Mesendoderm (in vitro differentiated cells): Measurements from ENCODE around the gene AFF1.

Source experiments
- DNase-seq: peaks from one replicate; pipeline ENCODE4 v3.0.0; 2013
- H2AK5ac ChIP-seq: 2 replicates; pipeline ENCODE4 v1.6.1; 2013; ENCODE audit warnings: low read length, inconsistent platforms
- H2BK120ac ChIP-seq: 2 replicates; pipeline ENCODE4 v1.6.1; 2013; ENCODE audit warnings: low read depth, mild to moderate bottlenecking, low read length, moderate library complexity, mixed read lengths
- H2BK15ac ChIP-seq: replicated peaks from 2 replicates; pipeline ENCODE4 v1.6.1; 2013; ENCODE audit warnings: low read depth, mild to moderate bottlenecking, moderate library complexity
- H2BK5ac ChIP-seq: 2 replicates; pipeline ENCODE4 v1.6.1; 2013; ENCODE audit warnings: low read length, inconsistent platforms
- H3K18ac ChIP-seq: 2 replicates; pipeline ENCODE4 v1.6.1; 2013; ENCODE audit warnings: mild to moderate bottlenecking, low read length, mixed read lengths
- H3K23ac ChIP-seq: one replicate; pipeline ENCODE4 v1.6.1; 2013; ENCODE audit warnings: low read length
- H3K27ac ChIP-seq: 2 replicates; pipeline ENCODE4 v1.5.1; 2013; ENCODE audit warnings: low read depth, mild to moderate bottlenecking, inconsistent platforms, low read length, moderate library complexity
- H3K27me3 ChIP-seq: 2 replicates; pipeline ENCODE4 v1.6.1; 2013; ENCODE audit warnings: low read length, control low read depth, mild to moderate bottlenecking, inconsistent platforms; ENCODE audit not compliant: insufficient read depth, poor library complexity
- H3K36me3 ChIP-seq: 2 replicates; pipeline ENCODE4 v1.6.1; 2013; ENCODE audit warnings: low read length, inconsistent platforms; ENCODE audit not compliant: control insufficient read depth, insufficient read depth
- H3K4ac ChIP-seq: one replicate; pipeline ENCODE4 v1.6.1; 2013; ENCODE audit warnings: low read depth, mild to moderate bottlenecking, low read length, moderate library complexity
- H3K4me1 ChIP-seq: 2 replicates; pipeline ENCODE4 v1.6.1; 2013; ENCODE audit warnings: low read depth, low read length, inconsistent platforms; ENCODE audit not compliant: control insufficient read depth
- H3K4me2 ChIP-seq: 2 replicates; pipeline ENCODE4 v1.6.1; 2013; ENCODE audit warnings: low read length
- H3K4me3 ChIP-seq: 2 replicates; pipeline ENCODE4 v1.5.1; 2013; ENCODE audit warnings: mild to moderate bottlenecking, low read length
- H3K56ac ChIP-seq: one replicate; pipeline ENCODE4 v1.6.1; 2013; ENCODE audit warnings: low read length
- H3K79me1 ChIP-seq: 2 replicates; pipeline ENCODE4 v1.6.1; 2013; ENCODE audit warnings: low read length, inconsistent platforms
- H3K79me2 ChIP-seq: 2 replicates; pipeline ENCODE4 v1.6.1; 2013; ENCODE audit warnings: mild to moderate bottlenecking, low read length; ENCODE audit not compliant: control insufficient read depth, insufficient read depth
- H3K9ac ChIP-seq: 2 replicates; pipeline ENCODE4 v1.6.1; 2013; ENCODE audit warnings: low read length, inconsistent platforms
- H4K5ac ChIP-seq: one replicate; pipeline ENCODE4 v1.6.1; 2013; ENCODE audit warnings: low read length
- H4K8ac ChIP-seq: one replicate; pipeline ENCODE4 v1.6.1; 2013; ENCODE audit warnings: low read depth, mild to moderate bottlenecking, control low read depth, low read length, moderate library complexity
- WGBS: extraction: QIAGEN DNeasy Blood & Tissue Kit; methylation state at CpG from one replicate; pipeline ENCODE4 v1.1.7; 2013; ENCODE audit warnings: low lambda C conversion rate, missing lambda C conversion rate; ENCODE audit not compliant: insufficient coverage; ENCODE audit errors: extremely low coverage; 5-methylcytosine and 5-hydroxymethylcytosine counted together

Gene AFF1

GRCh38 chr4:86894455-86894854 is 40.4 kb upstream of the AFF1 start:
- no peaks in the 10 kb centered on the region for H3K36me3 ChIP-seq
- H2BK15ac ChIP-seq, result no peak overlapping the region
- H2AK5ac ChIP-seq, result no peak overlapping the region
- H3K23ac ChIP-seq, result no peak overlapping the region
- no peak overlapping the region for H3K56ac ChIP-seq
- no peak overlapping the region for H3K4me3 ChIP-seq
- no peak overlapping the region for H3K4me2 ChIP-seq
- H3K79me1 ChIP-seq, result no peaks in the 10 kb centered on the region
- no peak overlapping the region for H4K5ac ChIP-seq
- no peak overlapping the region for H3K9ac ChIP-seq
- no peak overlapping the region for H3K18ac ChIP-seq
- no peak overlapping the region for H2BK5ac ChIP-seq
- H2BK120ac ChIP-seq, result no peak overlapping the region
- H3K79me2 ChIP-seq, result no peaks in the 10 kb centered on the region
- H3K4ac ChIP-seq, result no peak overlapping the region
- no peak for DNase-seq
- no peak overlapping the region for H3K27ac ChIP-seq
- no peak overlapping the region for H4K8ac ChIP-seq
- H3K4me1 ChIP-seq, result no peaks in the 10 kb centered on the region
- no peaks in the 10 kb centered on the region for H3K27me3 ChIP-seq

DNA sequence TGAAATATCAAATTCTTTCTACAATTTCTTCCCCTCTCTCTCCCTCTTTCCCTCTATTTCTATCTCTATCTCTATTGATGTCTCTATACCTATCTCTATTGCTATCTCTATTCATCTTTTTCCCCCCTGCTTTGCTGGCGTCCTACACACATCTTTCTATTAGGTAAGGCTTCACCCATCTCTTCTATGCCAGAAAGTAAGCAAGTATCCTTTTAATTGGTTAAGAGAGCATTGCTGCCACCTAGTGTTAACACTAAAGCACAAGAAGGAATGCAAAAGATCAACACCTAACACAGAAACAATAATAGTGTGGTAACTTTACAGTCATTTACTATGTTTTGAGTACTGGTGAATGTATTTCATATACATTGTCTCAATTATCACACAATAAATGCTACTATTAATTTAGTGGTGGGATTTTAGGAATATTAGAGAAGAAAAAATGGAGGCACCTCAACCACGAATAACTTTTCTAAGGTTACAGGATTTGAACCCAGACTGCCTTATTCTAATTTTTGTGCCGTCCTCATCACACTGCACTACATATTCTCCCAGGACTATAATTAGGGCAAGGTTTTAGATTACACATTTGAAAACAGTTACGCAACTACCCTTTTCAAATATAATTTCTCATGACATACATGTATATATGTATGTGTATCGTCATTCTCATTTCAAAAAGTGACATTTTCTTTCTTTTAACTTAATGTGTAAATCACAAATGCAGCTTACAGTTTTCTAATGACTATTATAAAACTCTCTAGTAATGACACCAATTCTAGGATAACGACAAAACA is 38.9 kb upstream of the AFF1 start:
- Histone ChIP-seq H3K79me2 (no peaks in the 10 kb centered on the region), H3K23ac (no peak overlapping the region), H3K27ac (no peak overlapping the region), H2BK5ac (no peak overlapping the region), H2BK120ac (no peak overlapping the region), H4K5ac (no peak overlapping the region), H2AK5ac (no peak overlapping the region), H3K9ac (no peak overlapping the region), H3K56ac (no peak overlapping the region), H2BK15ac (no peak overlapping the region), H3K36me3 (no peaks in the 10 kb centered on the region), H3K4ac (no peak overlapping the region), H3K4me1 (no peaks in the 10 kb centered on the region), H3K79me1 (no peaks in the 10 kb centered on the region), H3K4me3 (no peak overlapping the region), H3K4me2 (no peak overlapping the region), H3K18ac (no peak overlapping the region), H3K27me3 (no peaks in the 10 kb centered on the region), H4K8ac (no peak overlapping the region)
- no CpG with 5 or more reads among the region's 6 CpGs for WGBS
- peak; percentile 78 for DNase-seq

GRCh38 chr4:86896596-86896995 is 38.2 kb upstream of the AFF1 start:
- H4K8ac ChIP-seq, result no peak overlapping the region
- no peak overlapping the region for H2BK5ac ChIP-seq
- H3K79me2 ChIP-seq, result no peaks in the 10 kb centered on the region
- no peak overlapping the region for H3K4me3 ChIP-seq
- no peak for DNase-seq
- no peak overlapping the region for H3K9ac ChIP-seq
- H3K4me1 ChIP-seq, result no peaks in the 10 kb centered on the region
- no peaks in the 10 kb centered on the region for H3K79me1 ChIP-seq
- no peak overlapping the region for H3K23ac ChIP-seq
- H2BK120ac ChIP-seq, result no peak overlapping the region
- H3K27ac ChIP-seq, result no peak overlapping the region
- no peak overlapping the region for H3K56ac ChIP-seq
- no peak overlapping the region for H3K4me2 ChIP-seq
- H4K5ac ChIP-seq, result no peak overlapping the region
- no CpG with 5 or more reads among the region's 4 CpGs for WGBS
- H3K4ac ChIP-seq, result no peak overlapping the region
- no peak overlapping the region for H3K18ac ChIP-seq
- no peaks in the 10 kb centered on the region for H3K27me3 ChIP-seq
- no peaks in the 10 kb centered on the region for H3K36me3 ChIP-seq
- no peak overlapping the region for H2BK15ac ChIP-seq
- no peak overlapping the region for H2AK5ac ChIP-seq

GRCh38 chr4:86898562-86898961 is 36.2 kb upstream of the AFF1 start:
- no peak overlapping the region for H3K56ac ChIP-seq

GRCh38 chr4:86901864-86902263 is 32.9 kb upstream of the AFF1 start:
- DNase-seq, result no peak
- no peak overlapping the region for H3K18ac ChIP-seq
- no peak overlapping the region for H3K4me3 ChIP-seq
- no peak overlapping the region for H2AK5ac ChIP-seq
- no peaks in the 10 kb centered on the region for H3K27me3 ChIP-seq
- H3K9ac ChIP-seq, result no peak overlapping the region
- no peak overlapping the region for H4K5ac ChIP-seq
- no peak overlapping the region for H3K4ac ChIP-seq
- no peaks in the 10 kb centered on the region for H3K36me3 ChIP-seq
- WGBS, result no CpG with 5 or more reads among the region's 3 CpGs
- H3K79me1 ChIP-seq, result no peaks in the 10 kb centered on the region
- H3K79me2 ChIP-seq, result no peaks in the 10 kb centered on the region
- H2BK5ac ChIP-seq, result no peak overlapping the region
- H4K8ac ChIP-seq, result no peak overlapping the region
- no peak overlapping the region for H3K56ac ChIP-seq
- no peak overlapping the region for H3K23ac ChIP-seq
- no peak overlapping the region for H2BK15ac ChIP-seq
- no peak overlapping the region for H3K27ac ChIP-seq
- H3K4me1 ChIP-seq, result no peaks in the 10 kb centered on the region
- H2BK120ac ChIP-seq, result no peak overlapping the region
- no peak overlapping the region for H3K4me2 ChIP-seq

More at GRCh38 chr4:86898562-86898961, 36.2 kb upstream of the AFF1 start:
- Histone ChIP-seq H4K8ac (no peak overlapping the region), H3K27me3 (no peaks in the 10 kb centered on the region), H3K23ac (no peak overlapping the region), H2AK5ac (no peak overlapping the region), H2BK120ac (no peak overlapping the region), H2BK15ac (no peak overlapping the region), H3K4me3 (no peak overlapping the region), H3K4ac (no peak overlapping the region), H3K4me1 (no peaks in the 10 kb centered on the region), H3K27ac (no peak overlapping the region), H2BK5ac (no peak overlapping the region), H4K5ac (no peak overlapping the region), H3K4me2 (no peak overlapping the region), H3K9ac (no peak overlapping the region), H3K36me3 (no peaks in the 10 kb centered on the region), H3K18ac (no peak overlapping the region), H3K79me1 (no peaks in the 10 kb centered on the region), H3K79me2 (no peaks in the 10 kb centered on the region)
- peak; percentile 47 for DNase-seq
- WGBS, result no CpG with 5 or more reads among the region's 4 CpGs

DNA sequence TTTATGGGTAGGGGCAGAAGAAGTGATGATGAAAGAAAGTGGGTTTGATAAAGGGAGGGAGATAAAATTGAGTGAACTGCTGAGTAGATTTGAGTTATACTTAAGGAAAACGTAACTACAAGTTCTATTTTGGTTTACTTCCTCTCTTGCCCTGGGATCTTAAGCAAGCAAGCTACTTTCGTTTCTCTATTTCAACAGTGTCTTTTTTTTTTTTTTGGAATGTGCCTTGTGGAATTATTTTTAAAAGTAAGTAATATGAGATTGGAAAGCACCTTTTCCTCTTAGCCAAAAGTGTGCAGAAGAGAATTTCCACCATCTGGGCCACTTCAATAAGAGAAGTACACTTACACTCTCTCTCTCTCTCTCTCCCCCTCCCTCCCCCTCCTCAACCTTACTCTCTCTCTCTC is 26.6 kb upstream of the AFF1 start:
- Histone ChIP-seq H3K9ac (no peak overlapping the region), H3K56ac (no peak overlapping the region), H2BK15ac (no peak overlapping the region), H4K8ac (no peak overlapping the region), H3K4ac (no peak overlapping the region), H3K27ac (no peak overlapping the region), H2BK120ac (no peak overlapping the region), H4K5ac (no peak overlapping the region), H3K36me3 (no peaks in the 10 kb centered on the region), H3K23ac (no peak overlapping the region), H3K27me3 (no peaks in the 10 kb centered on the region), H2BK5ac (no peak overlapping the region), H3K4me3 (no peak overlapping the region), H3K79me2 (no peaks in the 10 kb centered on the region), H3K4me2 (no peak overlapping the region), H2AK5ac (no peak overlapping the region), H3K18ac (no peak overlapping the region), H3K4me1 (peaks cover 3% of the 10 kb centered on the region), H3K79me1 (no peaks in the 10 kb centered on the region)
- no CpG with 5 or more reads among the region's 2 CpGs for WGBS
- DNase-seq, result no peak
